Upper lobe of left lung (tissue), 4 donors: ENCODE data around the gene PTPRR.

Experiments
- CTCF ChIP-seq, 6 experiments: fragments of 450-650 bp in 4 of 6; fragments of 200-600 bp in 2 of 6; sonication (generic) in 2 of 6; IDR thresholded peaks; one replicate each; pipeline ENCODE4 v1.5.1; 2016 to 2019; ENCODE audit warnings: antibody characterized with exemption in 6 of 6
- EP300 ChIP-seq, 4 donors: sonication (generic); formaldehyde crosslinking; IDR thresholded peaks; one replicate each; pipeline ENCODE4 v1.5.1; 2017; ENCODE audit warnings: antibody characterized with exemption in 4 of 4, control low read depth in 2 of 4
- POLR2A ChIP-seq, 4 donors: fragments of 450-650 bp; IDR thresholded peaks; one replicate each; pipeline ENCODE4 v1.5.1; 2016 to 2017; ENCODE audit warnings: antibody characterized with exemption in 4 of 4, mild to moderate bottlenecking in 2 of 4
- POLR2AphosphoS5 ChIP-seq, 2 donors: sonication (generic); formaldehyde crosslinking; IDR thresholded peaks; one replicate each; pipeline ENCODE4 v1.5.1; 2017; ENCODE audit warnings: antibody characterized with exemption in 2 of 2

GRCh38 chr12:70659077-70659606, 261.4 kb downstream of the PTPRR start:
- TF ChIP-seq CTCF (IDR thresholded peaks at IDR 0.05) (no peak), EP300 (IDR thresholded peaks at IDR 0.05) (no peak), POLR2AphosphoS5 (IDR thresholded peaks at IDR 0.05) (no peak), POLR2A (IDR thresholded peaks at IDR 0.05) (no peak)
